CD4-positive, alpha-beta T cell (primary cell): Measurements from ENCODE around the gene IGF2R. TPM values are rescaled to one million over a fixed set of nuclear protein-coding genes. Genes with fewer than 3 reads are reported as not detected.

Experiments
- ATAC-seq: fragments of 200-7000 bp; cut with Tn5 transposase; one replicate; pipeline ENCODE4 v1.10.0; 2022; ENCODE audit warnings: mild to moderate bottlenecking; ENCODE audit not compliant: poor library complexity
- CTCF ChIA-PET: fragments of 350-600 bp; sonication (Branson Sonifier 250); formaldehyde crosslinking; loops from one replicate; lab custom pipeline; 2021; ENCODE audit warnings: antibody characterized with exemption, inconsistent platforms; lab: Charles Lee
- POLR2A ChIA-PET: fragments of 350-600 bp; sonication (Branson Sonifier 250); formaldehyde crosslinking; loops from one replicate; lab custom pipeline; 2021; ENCODE audit warnings: antibody characterized with exemption, inconsistent platforms; lab: Charles Lee
- DNase-seq, 14 experiments: peaks; one replicate each; pipeline ENCODE4 v3.0.0-alpha.2; 2013 to 2020; ENCODE audit warnings: mixed read lengths in 2 of 14
- H3K27ac ChIP-seq, 2 donors: one replicate each; pipeline versions ENCODE4 v1.5.1 to v1.7.0; 2013; ENCODE audit warnings: low read length in 2 of 2, low read depth in 1 of 2, mild to moderate bottlenecking in 1 of 2
- H3K27me3 ChIP-seq, 2 experiments: 1 replicate in 1 of 2; 2 replicates in 1 of 2; pipeline versions ENCODE4 v1.6.1 to v1.7.0; 2013; ENCODE audit warnings: low read length in 2 of 2, control low read depth in 1 of 2, mild to moderate bottlenecking in 1 of 2, moderate library complexity in 1 of 2; ENCODE audit not compliant: insufficient read depth in 2 of 2, control insufficient read depth in 1 of 2
- H3K36me3 ChIP-seq: one replicate; pipeline ENCODE4 v1.6.1; 2013; ENCODE audit warnings: low read length, control low read depth; ENCODE audit not compliant: insufficient read depth
- H3K4me1 ChIP-seq: one replicate; pipeline ENCODE4 v1.6.1; 2013; ENCODE audit warnings: low read length, control low read depth; ENCODE audit not compliant: insufficient read depth
- H3K4me3 ChIP-seq: one replicate; pipeline ENCODE4 v1.5.1; 2013; ENCODE audit warnings: mild to moderate bottlenecking, low read length, moderate library complexity
- H3K9me3 ChIP-seq, 2 experiments: 1 replicate in 1 of 2; 2 replicates in 1 of 2; pipeline versions ENCODE4 v1.6.1 to v1.7.0; 2013; ENCODE audit warnings: low read length in 2 of 2, mild to moderate bottlenecking in 2 of 2, control low read depth in 1 of 2, moderate library complexity in 1 of 2; ENCODE audit not compliant: control insufficient read depth in 1 of 2, insufficient read depth in 1 of 2
- H3K27ac Mint-ChIP-seq: one replicate; pipeline ENCODE4 v1.8.0; 2020; ENCODE audit warnings: mixed read lengths
- H3K27me3 Mint-ChIP-seq: one replicate; pipeline ENCODE4 v1.8.0; 2021; ENCODE audit warnings: mixed read lengths
- H3K36me3 Mint-ChIP-seq: one replicate; pipeline ENCODE4 v1.8.0; 2021; ENCODE audit warnings: low read depth, mixed read lengths
- H3K4me1 Mint-ChIP-seq: one replicate; pipeline ENCODE4 v1.8.0; 2021; ENCODE audit warnings: low read depth, mixed read lengths
- H3K4me3 Mint-ChIP-seq: one replicate; pipeline ENCODE4 v1.8.0; 2020; ENCODE audit warnings: mild to moderate bottlenecking, mixed read lengths
- H3K9me3 Mint-ChIP-seq: one replicate; pipeline ENCODE4 v1.8.0; 2020; ENCODE audit warnings: mixed read lengths
- CTCF ChIP-seq: fragments of 200-600 bp; IDR thresholded peaks from one replicate; pipeline ENCODE4 v1.8.0; 2022; ENCODE audit warnings: antibody characterized with exemption, mild to moderate bottlenecking
- intact Hi-C, 2 experiments: fragments of 100-400 bp; cut with DNase I in 1 of 2; cut with micrococcal nuclease in 1 of 2; formaldehyde crosslinking; loops; one replicate each; pipeline versions ENCODE4 v1.15.1 to v1.9.0; 2023 to 2025; cut with DNase I, micrococcal nuclease
- total RNA-seq, 174 experiments: library from RNA in 2 of 174; stranded (reverse) in 2 of 174; gene quantifications; one replicate each; pipeline ENCODE4 v1.2.3 and lab custom pipeline; 2021 to 2026

IGF2R gene
- total RNA-seq, 2 experiments from 2014 or later = 43.8 to 46.7 TPM

DNA sequence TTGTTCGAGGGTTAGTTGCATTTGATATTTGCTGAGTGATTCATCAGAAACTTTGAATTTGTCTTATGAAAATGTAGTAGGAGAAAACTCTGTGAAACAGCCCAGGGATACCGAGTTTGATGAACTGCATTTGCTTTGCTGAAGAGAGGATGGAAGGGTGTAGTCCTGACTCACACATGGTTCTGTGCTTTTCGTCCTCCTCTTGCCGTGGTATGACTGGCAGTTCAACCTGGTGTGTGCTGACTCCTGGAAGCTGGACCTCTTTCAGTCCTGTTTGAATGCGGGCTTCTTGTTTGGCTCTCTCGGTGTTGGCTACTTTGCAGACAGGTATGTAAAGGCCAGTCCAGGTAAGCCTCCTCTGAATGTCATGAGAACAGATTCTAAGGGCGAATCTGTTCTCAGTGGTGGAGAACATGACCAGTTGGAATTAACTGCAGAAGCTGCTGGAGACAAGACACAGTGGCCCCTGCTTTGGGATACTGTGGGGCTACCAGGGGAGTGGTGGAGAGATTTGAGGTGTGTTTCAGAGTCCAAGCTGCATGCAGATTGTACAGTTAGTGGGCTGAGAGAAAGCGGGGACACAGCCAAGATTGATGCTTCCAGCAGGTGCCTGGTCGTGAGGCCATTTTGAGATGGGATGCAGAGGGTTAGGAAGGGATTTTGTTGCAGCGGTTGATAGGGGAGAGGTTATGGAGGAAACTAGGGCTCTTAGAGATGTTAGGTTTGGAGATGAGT is 161.2 kb downstream of the IGF2R start:
- H3K27ac Mint-ChIP-seq = no peak overlapping the region
- intact Hi-C loops = no loop called here
- Histone ChIP-seq H3K4me3 (no peak overlapping the region), H3K9me3 (peaks cover 0 to 6% of the 10 kb centered on the region in 2 experiments), H3K36me3 (no peaks in the 10 kb centered on the region), H3K27me3 (no peaks in the 10 kb centered on the region), H3K27ac (no peak overlapping the region), H3K4me1 (no peaks in the 10 kb centered on the region)
- no peak for TF ChIP-seq CTCF
- no peaks in the 10 kb centered on the region for H3K4me1 Mint-ChIP-seq
- H3K9me3 Mint-ChIP-seq = no peaks in the 10 kb centered on the region
- no peaks in the 10 kb centered on the region for H3K27me3 Mint-ChIP-seq
- ChIA-PET CTCF (no interaction called here), POLR2A (no interaction called here)
- H3K4me3 Mint-ChIP-seq = no peak overlapping the region
- no peaks in the 10 kb centered on the region for H3K36me3 Mint-ChIP-seq
- ATAC-seq (no peak), DNase-seq (no peak)

DNA sequence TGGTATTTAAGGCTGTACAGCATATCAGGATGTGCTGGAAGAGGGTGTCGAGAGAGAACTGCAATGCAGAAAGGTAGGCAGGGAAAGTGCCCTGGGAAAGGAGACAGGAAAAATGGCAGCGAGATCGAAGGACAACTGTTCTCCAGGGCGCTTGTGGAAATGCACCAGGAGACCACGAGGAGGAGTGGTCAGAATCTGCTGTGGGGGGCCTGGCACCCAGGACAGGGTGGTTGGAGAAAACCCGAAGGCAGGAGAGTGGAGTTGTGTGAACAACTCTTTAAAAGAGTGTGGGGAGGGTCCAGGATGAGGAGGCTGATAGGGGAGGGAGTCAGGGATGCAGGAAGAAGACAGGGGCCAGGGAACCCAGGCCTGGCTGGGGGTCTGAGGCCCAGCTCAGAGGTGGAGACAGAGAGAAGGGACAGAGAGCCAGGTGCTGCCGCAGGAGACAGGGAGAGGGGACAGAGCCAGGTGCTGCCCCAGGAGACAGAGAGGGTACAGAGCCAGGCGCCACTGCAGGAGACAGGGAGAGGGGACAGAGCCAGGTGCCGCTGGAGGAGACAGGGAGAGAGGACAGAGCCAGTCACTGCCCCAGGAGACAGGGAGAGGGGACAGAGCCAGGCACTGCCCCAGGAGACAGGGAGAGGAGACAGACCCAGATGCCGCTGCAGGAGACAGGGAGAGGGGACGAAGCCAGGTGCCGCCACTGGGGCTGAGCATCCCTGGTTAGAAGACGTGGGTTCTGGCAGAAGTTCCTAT is 162.0 kb downstream of the IGF2R start:
- H3K4me3 Mint-ChIP-seq = no peak overlapping the region
- no peak for DNase-seq
- H3K27me3 Mint-ChIP-seq = no peaks in the 10 kb centered on the region
- H3K36me3 ChIP-seq = no peaks in the 10 kb centered on the region
- no peaks in the 10 kb centered on the region for H3K4me1 ChIP-seq
- ATAC-seq = no peak
- intact Hi-C loops = no loop called here
- H3K4me1 Mint-ChIP-seq = no peaks in the 10 kb centered on the region
- POLR2A ChIA-PET = no interaction called here
- no peak overlapping the region for H3K4me3 ChIP-seq
- H3K27ac ChIP-seq = no peak overlapping the region
- no peaks in the 10 kb centered on the region for H3K9me3 Mint-ChIP-seq
- H3K27ac Mint-ChIP-seq = no peak overlapping the region
- CTCF ChIA-PET = no interaction called here
- TF ChIP-seq CTCF = no peak
- H3K9me3 ChIP-seq = peaks cover 0 to 6% of the 10 kb centered on the region in 2 experiments
- no peaks in the 10 kb centered on the region for H3K27me3 ChIP-seq
- H3K36me3 Mint-ChIP-seq = no peaks in the 10 kb centered on the region

GRCh38 chr6:160131636-160132296 is 162.9 kb downstream of the IGF2R start:
- no peaks in the 10 kb centered on the region for H3K36me3 ChIP-seq
- Mint-ChIP-seq H3K4me1 (no peaks in the 10 kb centered on the region), H3K27ac (no peak overlapping the region), H3K36me3 (no peaks in the 10 kb centered on the region), H3K9me3 (no peaks in the 10 kb centered on the region), H3K27me3 (no peaks in the 10 kb centered on the region), H3K4me3 (no peak overlapping the region)
- intact Hi-C loops = no loop called here
- H3K4me1 ChIP-seq = no peaks in the 10 kb centered on the region
- no peak for TF ChIP-seq CTCF
- no peak overlapping the region for H3K27ac ChIP-seq
- no peaks in the 10 kb centered on the region for H3K27me3 ChIP-seq
- no peak overlapping the region for H3K4me3 ChIP-seq
- POLR2A ChIA-PET = no interaction called here
- H3K9me3 ChIP-seq = peaks cover 0 to 6% of the 10 kb centered on the region in 2 experiments
- ATAC-seq = no peak
- DNase-seq = no peak
- CTCF ChIA-PET = no interaction called here
